Activated naive CD8-positive, alpha-beta T cell treated with anti-CD3 and anti-CD28 coated beads, Interleukin-2, amount 10 ng/mL, durations not matched to agents 7 days and 5 days (primary cell): Measurements from ENCODE around the gene C5AR2. TPM values are rescaled to one million over a fixed set of nuclear protein-coding genes. Genes with fewer than 3 reads are reported as not detected.
"Not testable (repeated sequence)": the region's sequence is repeated elsewhere in the genome, so short reads cannot be mapped to it uniquely, and the experiment has no call there.

ENCODE experiments used
- ATAC-seq: fragments of 150-1000 bp; cut with Tn5 transposase; one replicate; pipeline ENCODE4 v1.10.0; 2021; ENCODE audit warnings: low read depth, moderate library complexity
- POLR2A ChIA-PET: fragments of 350-600 bp; sonication (Branson Sonifier 250); formaldehyde crosslinking; loops from one replicate; lab custom pipeline; 2021; ENCODE audit warnings: antibody characterized with exemption; lab: Charles Lee
- DNase-seq: peaks from one replicate; pipeline ENCODE4 v3.0.0; 2021
- H3K27ac Mint-ChIP-seq: one replicate; pipeline ENCODE4 v1.8.0; 2022; ENCODE audit warnings: mild to moderate bottlenecking, mixed read lengths
- H3K27me3 Mint-ChIP-seq: one replicate; pipeline ENCODE4 v1.8.0; 2022; ENCODE audit warnings: mild to moderate bottlenecking, moderate library complexity, mixed read lengths
- H3K36me3 Mint-ChIP-seq: one replicate; pipeline ENCODE4 v1.8.0; 2021; ENCODE audit warnings: mild to moderate bottlenecking, mixed read lengths
- H3K4me1 Mint-ChIP-seq: one replicate; pipeline ENCODE4 v1.8.0; 2021; ENCODE audit warnings: mixed read lengths
- H3K4me3 Mint-ChIP-seq: one replicate; pipeline ENCODE4 v1.8.0; 2022; ENCODE audit warnings: mild to moderate bottlenecking, moderate library complexity, mixed read lengths
- H3K9me3 Mint-ChIP-seq: one replicate; pipeline ENCODE4 v1.8.0; 2021; ENCODE audit warnings: mixed read lengths
- total RNA-seq, 2 experiments: library from RNA; stranded (reverse); gene quantifications; one replicate each; pipeline ENCODE4 v1.2.3, GENCODE V29; 2021

Gene C5AR2
- total RNA-seq, 2 experiments from 2014 or later = 0.72 to 0.85 TPM

DNA sequence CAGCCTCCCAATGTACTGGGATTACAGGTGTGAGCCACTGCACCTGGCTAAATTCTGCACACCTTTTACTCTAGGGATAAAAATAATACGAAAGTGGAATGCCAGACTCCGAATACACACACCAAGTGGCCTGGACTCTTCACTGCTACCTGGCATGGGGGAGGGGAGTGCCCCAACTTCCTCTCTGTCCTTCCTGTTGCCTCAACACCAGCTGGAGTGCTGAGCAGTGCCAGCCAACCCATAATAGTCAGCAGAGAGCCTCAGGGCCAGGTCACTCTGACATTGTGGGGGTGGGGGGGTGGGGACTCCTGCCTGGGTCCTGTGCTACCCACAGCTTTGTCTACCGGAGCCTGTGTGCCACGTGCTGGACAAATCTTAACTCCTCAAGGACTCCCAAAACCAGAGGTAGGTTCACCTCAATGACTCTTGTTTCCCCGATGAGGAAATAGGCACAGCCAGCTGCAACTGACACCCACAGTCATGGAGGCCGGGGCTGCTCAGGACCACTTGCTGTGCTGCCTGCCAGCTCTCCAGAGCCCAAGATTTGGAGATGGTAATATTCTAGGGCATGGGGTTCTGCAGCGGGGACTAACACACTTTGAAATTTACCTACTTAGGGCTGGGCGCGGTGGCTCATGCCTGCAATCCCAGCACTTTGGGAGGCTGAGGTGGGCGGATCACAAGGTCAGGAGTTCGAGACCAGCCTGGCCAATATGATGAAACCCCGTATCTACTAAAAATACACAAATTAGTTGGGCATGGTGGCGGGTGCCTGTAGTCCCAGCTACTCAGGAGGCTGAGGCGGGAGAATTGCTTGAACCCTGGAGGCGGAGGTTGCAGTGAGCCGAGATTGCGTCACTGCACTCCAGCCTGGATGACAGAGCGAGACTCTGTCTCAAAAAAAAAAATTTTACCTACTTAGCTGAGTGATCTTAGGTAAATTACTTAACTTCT is 5.1 kb downstream of the C5AR2 start:
- POLR2A ChIA-PET = interaction anchor here (1.0 kb wide), 1 partner anchor 12 kb away, joined by 3 read pairs; the partner anchor contains the start of gene DHX34

DNA sequence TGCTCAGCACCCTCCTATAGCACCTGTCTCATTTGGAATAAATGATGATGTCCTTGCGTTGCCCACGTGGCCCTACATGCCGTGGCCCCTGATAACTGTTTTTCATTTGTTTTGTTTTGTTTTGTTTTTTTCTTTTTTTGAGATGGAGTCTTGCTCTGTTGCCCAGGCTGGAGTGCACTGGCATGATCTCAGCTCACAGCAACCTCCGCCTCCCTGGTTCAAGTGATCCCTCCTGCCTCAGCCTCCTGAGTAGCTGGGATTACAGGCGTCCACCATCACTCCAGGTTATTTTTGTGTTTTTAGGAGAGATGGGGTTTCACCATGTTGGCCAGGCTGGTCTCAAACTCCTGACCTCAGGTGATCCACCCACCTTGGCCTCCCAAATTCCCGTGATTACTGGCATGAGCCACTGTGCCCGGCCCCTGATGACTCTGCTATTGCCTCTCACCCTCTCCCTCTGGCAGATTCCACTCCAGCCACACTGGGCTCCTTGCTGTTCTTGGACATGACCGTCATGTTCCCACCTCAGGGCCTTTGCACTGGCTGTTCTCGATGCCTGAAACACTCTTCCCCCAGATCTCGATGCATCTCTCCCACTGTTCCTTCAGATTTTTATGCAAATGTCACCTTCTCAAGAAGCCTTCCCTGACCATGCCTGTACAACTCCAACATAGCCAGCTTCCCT is 7.4 kb downstream of the C5AR2 start:
- H3K36me3 Mint-ChIP-seq = no peaks in the 10 kb centered on the region
- no peak overlapping the region for H3K27ac Mint-ChIP-seq
- H3K9me3 Mint-ChIP-seq = no peaks in the 10 kb centered on the region
- DNase-seq (no peak), ATAC-seq (no peak)
- POLR2A ChIA-PET = no interaction called here
- H3K27me3 Mint-ChIP-seq = peaks cover 2% of the 10 kb centered on the region
- H3K4me3 Mint-ChIP-seq = no peak overlapping the region
- H3K4me1 Mint-ChIP-seq = peaks cover 7% of the 10 kb centered on the region

More for the DNA sequence above, 5.1 kb downstream of the C5AR2 start:
- ATAC-seq = peak; percentile 72
- peak overlapping the region; percentile 62 for H3K27ac Mint-ChIP-seq
- H3K27me3 Mint-ChIP-seq, H3K4me1 Mint-ChIP-seq, H3K4me3 Mint-ChIP-seq, H3K36me3 Mint-ChIP-seq, H3K9me3 Mint-ChIP-seq, DNase-seq: not testable (repeated sequence)

DNA sequence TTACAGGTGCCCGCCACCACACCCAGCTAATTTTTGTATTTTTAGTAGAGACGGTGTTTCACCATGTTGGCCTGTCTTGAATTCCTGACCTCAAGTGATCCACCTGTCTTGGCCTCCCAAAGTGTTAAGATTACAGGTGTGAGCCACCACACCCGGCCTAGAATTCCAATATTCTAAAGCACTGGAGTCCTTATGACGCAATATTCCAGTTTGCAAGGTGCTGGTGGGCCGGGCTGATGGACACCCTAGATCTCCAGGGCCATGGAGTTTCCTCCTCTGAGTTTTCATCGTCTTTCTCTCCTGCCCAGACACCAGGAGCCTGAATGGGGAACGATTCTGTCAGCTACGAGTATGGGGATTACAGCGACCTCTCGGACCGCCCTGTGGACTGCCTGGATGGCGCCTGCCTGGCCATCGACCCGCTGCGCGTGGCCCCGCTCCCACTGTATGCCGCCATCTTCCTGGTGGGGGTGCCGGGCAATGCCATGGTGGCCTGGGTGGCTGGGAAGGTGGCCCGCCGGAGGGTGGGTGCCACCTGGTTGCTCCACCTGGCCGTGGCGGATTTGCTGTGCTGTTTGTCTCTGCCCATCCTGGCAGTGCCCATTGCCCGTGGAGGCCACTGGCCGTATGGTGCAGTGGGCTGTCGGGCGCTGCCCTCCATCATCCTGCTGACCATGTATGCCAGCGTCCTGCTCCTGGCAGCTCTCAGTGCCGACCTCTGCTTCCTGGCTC is 8.7 kb downstream of the C5AR2 start:
- DNase-seq (no peak), ATAC-seq (no peak)
- POLR2A ChIA-PET = no interaction called here
- peaks cover 2% of the 10 kb centered on the region for H3K27me3 Mint-ChIP-seq
- no peaks in the 10 kb centered on the region for H3K36me3 Mint-ChIP-seq
- no peak overlapping the region for H3K4me3 Mint-ChIP-seq
- no peaks in the 10 kb centered on the region for H3K9me3 Mint-ChIP-seq
- peaks cover 7% of the 10 kb centered on the region for H3K4me1 Mint-ChIP-seq
- no peak overlapping the region for H3K27ac Mint-ChIP-seq

DNA sequence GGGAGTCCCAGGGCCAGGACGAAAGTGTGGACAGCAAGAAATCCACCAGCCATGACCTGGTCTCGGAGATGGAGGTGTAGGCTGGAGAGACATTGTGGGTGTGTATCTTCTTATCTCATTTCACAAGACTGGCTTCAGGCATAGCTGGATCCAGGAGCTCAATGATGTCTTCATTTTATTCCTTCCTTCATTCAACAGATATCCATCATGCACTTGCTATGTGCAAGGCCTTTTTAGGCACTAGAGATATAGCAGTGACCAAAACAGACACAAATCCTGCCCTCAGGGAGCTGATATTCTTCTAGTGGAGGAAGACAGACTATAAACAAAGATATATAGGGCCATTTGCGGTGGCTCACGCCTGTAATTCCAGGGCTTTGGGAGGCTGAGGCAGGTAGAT is 9.8 kb downstream of the C5AR2 start:
- POLR2A ChIA-PET = no interaction called here
- H3K27me3 Mint-ChIP-seq = peaks cover 6% of the 10 kb centered on the region
- H3K27ac Mint-ChIP-seq = no peak overlapping the region
- no peak overlapping the region for H3K4me3 Mint-ChIP-seq
- no peaks in the 10 kb centered on the region for H3K9me3 Mint-ChIP-seq
- DNase-seq (no peak), ATAC-seq (no peak)
- H3K4me1 Mint-ChIP-seq = peaks cover 2% of the 10 kb centered on the region
- no peaks in the 10 kb centered on the region for H3K36me3 Mint-ChIP-seq

DNA sequence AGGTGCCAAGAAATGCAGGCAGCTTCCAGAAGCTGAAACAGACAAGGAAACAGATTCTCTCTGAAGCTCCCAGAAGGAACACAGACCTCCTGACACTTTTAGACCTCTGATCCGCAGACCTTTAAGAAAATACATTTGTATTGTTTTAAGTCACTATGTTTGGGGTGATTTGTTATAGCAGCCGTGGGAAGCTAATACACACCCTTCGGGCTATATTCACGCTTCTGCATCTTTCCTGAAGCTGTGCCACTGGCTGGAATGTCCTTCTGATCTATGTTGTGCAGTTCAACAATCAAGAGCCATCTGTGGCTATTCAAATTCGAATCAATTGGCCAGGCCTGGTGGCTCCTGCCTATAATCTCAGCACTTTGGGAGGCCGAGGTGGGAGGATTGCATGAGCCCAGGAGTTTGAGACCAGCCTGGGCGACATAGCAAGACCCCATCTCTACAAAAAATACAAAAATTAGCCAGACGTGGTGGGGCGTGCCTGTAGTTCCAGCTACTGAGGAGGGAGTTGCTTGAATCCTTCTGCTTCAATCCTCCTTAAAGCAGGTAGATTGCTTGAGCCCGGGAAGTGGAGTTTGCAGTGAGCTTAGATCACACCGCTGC is 11.3 kb downstream of the C5AR2 start:
- no peak overlapping the region for H3K27ac Mint-ChIP-seq

DNA sequence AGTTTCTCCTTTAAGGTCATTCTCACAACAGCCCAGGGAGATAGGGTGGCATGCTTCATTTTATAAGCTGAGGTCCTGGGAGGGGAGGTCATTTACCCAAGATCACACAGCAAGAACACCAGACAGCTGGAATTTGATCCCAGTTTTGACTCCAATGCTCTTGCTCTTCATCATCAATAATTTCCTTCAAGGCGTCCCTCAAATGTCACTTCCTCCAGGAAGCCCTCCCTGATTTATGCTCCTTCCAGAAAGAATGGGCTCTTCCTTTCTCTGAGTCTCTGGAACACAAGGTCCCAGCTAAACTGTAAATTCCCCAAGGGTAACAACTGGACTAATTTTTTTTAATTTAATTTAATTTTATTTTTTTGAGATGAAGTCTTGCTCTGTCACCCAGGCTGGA is 12.4 kb downstream of the C5AR2 start:
- ATAC-seq (no peak), DNase-seq (no peak)
- peaks cover 6% of the 10 kb centered on the region for H3K27me3 Mint-ChIP-seq
- peaks cover 4% of the 10 kb centered on the region for H3K36me3 Mint-ChIP-seq
- H3K4me3 Mint-ChIP-seq = no peak overlapping the region
- no peak overlapping the region for H3K27ac Mint-ChIP-seq
- peaks cover 6% of the 10 kb centered on the region for H3K4me1 Mint-ChIP-seq
- H3K9me3 Mint-ChIP-seq = no peaks in the 10 kb centered on the region
- POLR2A ChIA-PET = no interaction called here

More for the DNA sequence above, 11.3 kb downstream of the C5AR2 start:
- ATAC-seq (no peak), DNase-seq (no peak)
- H3K4me3 Mint-ChIP-seq = no peak overlapping the region
- H3K4me1 Mint-ChIP-seq = no peaks in the 10 kb centered on the region
- no peaks in the 10 kb centered on the region for H3K36me3 Mint-ChIP-seq
- H3K27me3 Mint-ChIP-seq = peaks cover 6% of the 10 kb centered on the region
- POLR2A ChIA-PET = no interaction called here
- H3K9me3 Mint-ChIP-seq = no peaks in the 10 kb centered on the region

DNA sequence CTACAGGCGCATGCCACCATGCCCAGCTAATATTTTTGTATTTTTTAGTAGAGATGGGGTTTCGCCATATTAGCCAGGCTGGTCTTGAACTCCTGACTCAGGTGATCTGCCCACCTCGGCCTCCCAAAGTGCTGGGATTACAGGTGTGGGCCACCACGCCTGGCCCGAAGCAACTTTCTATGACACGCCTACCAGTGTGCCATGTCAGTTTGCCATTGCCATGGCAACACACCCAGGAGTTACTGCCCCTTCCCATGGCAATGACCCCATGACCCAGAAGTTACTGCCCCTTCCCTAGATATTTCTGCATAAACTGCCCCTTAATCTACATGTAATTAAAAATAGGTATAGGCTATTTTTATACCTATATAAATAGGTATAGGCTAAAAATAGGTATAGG is 14.0 kb downstream of the C5AR2 start:
- H3K27me3 Mint-ChIP-seq, DNase-seq, H3K36me3 Mint-ChIP-seq, ATAC-seq, H3K27ac Mint-ChIP-seq, H3K9me3 Mint-ChIP-seq, POLR2A ChIA-PET, H3K4me3 Mint-ChIP-seq: not testable (repeated sequence)
- H3K4me1 Mint-ChIP-seq = peaks cover 17% of the 10 kb centered on the region

DNA sequence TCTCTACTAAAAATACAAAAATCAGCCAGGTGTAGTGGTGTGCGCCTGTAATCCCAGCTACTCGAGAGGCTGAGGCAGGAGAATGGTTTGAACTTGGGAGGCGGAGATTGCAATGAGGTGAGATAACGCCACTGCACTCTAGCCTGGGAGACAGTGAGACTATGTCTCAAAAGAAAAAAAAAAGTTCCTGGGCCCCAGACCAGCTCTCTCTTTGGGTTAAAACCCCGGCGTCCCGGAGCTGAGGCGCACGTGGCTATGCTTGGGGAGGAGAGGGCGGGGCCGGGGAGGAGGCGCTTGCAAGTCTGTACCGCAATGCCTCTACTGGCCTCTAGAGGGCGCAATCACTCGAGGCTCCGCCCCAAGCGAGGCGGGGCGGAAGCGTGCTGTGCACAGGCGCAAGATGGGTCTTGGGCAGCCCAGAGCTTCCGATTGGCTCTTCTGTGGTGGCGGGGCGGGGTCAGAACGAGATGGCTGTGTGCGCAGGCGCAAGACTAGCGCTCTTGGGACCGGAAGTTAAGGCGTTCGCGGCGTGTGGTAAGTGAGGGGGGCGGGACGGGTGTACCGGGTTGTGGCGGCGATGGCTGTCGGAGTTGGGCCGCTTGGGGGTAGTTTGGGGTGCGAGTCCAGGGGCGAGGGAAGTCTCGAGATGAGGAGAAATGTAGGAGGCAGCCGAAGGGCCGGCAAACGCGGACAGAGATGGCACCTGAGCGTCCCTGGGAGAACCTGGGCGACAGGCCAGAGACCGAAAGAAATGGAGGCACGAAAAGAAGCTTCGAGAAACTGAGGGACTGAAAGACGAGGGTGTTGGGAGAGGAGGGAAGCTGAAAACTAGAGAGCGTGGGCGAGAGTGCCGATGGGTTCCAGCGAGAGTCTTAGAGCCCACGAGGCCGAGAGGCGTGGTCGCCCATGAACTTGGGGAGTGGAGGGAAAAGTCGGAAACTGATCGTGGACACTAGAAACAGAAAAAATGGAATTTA is 17.1 kb downstream of the C5AR2 start, which contains the start of gene DHX34:
DHX34 (plus strand) TSS at position 497 of the 977 bp plus-strand sequence. CDS start 3,716 bp downstream, outside the sequence.
- peak within 1 kb of the TSS; percentile 98 for H3K4me3 Mint-ChIP-seq
- H3K9me3 Mint-ChIP-seq = no peaks in the 10 kb centered on the region
- H3K4me1 Mint-ChIP-seq = peaks cover 21% of the 10 kb centered on the region
- peaks cover 9% of the 10 kb centered on the region for H3K36me3 Mint-ChIP-seq
- DNase-seq (peak; percentile 99), ATAC-seq (peak; percentile 99)
- peaks cover 4% of the 10 kb centered on the region for H3K27me3 Mint-ChIP-seq
- peak within 1 kb of the TSS; percentile 91 for H3K27ac Mint-ChIP-seq
- POLR2A ChIA-PET = interaction anchor here (0.5 to 1.4 kb wide), 9 partner anchors 12 to 1069 kb away, joined by 3 to 7 read pairs (median 3); partner anchors contain the start of genes INAFM1 and KPTN

DNA sequence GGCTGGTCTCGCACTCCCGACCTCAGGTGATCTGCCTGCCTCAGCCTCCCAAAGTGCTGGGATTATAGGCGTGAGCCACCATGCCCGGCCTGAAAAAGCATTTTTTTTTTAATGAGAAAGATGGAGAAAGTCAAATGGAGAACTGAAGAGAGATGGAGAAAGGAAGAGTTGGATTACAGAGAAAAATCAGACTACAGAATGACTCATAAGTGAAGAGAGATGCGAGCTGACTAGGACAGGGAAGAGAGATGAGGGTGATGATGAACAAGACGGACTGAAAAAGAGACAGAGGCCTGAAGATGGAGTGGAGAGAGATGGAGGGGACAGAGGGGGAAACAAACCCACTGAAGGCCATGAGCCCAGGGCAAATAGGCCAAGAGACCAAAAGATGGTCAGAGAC is 18.7 kb downstream of the C5AR2 start:
- Mint-ChIP-seq H3K27me3 (peaks cover 4% of the 10 kb centered on the region), H3K9me3 (no peaks in the 10 kb centered on the region), H3K27ac (peak overlapping the region; percentile 24), H3K4me3 (peak overlapping the region; percentile 25), H3K4me1 (peaks cover 21% of the 10 kb centered on the region), H3K36me3 (peaks cover 17% of the 10 kb centered on the region)
- no peak for ATAC-seq
- POLR2A ChIA-PET = interaction anchor here (1.3 kb wide), 1 partner anchor 133 kb away, joined by 3 read pairs; the partner anchor contains the start of gene KPTN
- DNase-seq = no peak

DNA sequence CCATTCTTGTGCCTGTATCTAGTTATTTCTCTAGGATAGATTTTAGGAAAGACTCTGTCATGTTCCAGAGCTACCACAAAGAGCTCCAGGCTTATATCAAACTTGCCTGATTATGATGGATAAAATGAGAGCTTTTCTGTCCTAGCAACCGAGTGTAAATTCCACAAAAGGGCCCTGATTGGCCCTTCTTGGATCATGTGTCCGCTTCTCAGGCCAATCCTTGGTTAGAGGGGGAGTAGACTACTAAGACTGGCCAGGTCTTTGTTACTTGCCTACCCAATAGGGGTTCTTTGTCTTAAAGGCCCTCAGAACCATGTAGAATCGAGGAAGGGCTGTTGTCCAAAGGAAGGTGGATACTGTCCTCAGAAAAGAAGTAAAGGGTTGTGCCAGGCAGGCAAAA is 19.6 kb downstream of the C5AR2 start:
- Mint-ChIP-seq H3K4me1 (peaks cover 21% of the 10 kb centered on the region), H3K27ac (no peak overlapping the region), H3K9me3 (no peaks in the 10 kb centered on the region), H3K4me3 (no peak overlapping the region), H3K27me3 (no peaks in the 10 kb centered on the region), H3K36me3 (peaks cover 23% of the 10 kb centered on the region)
- DNase-seq (no peak), ATAC-seq (no peak)
- POLR2A ChIA-PET = no interaction called here

DNA sequence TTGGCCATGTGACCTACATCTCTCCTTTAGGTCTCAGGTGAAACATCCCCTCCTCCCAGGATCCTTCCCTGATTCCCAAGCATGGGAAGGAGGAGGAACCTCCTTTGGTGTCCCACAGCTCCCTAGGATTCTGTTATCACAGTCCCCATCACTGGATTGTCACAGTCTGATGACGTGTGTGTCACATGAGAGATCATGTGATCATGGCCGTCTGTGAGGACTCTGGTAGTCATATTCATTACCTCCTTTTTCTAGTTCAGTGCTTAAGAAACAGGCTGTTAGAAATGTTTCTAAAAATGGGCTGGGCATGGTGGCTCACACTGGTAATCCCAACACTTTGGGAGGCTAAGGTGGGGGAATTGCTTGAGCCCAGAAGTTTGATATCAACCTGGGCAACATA is 20.1 kb downstream of the C5AR2 start:
- POLR2A ChIA-PET = no interaction called here
- peaks cover 24% of the 10 kb centered on the region for H3K36me3 Mint-ChIP-seq
- no peak for ATAC-seq
- H3K27me3 Mint-ChIP-seq = no peaks in the 10 kb centered on the region
- DNase-seq = no peak
- H3K4me3 Mint-ChIP-seq = no peak overlapping the region
- H3K9me3 Mint-ChIP-seq = no peaks in the 10 kb centered on the region
- H3K4me1 Mint-ChIP-seq = peaks cover 21% of the 10 kb centered on the region
- H3K27ac Mint-ChIP-seq = no peak overlapping the region

DNA sequence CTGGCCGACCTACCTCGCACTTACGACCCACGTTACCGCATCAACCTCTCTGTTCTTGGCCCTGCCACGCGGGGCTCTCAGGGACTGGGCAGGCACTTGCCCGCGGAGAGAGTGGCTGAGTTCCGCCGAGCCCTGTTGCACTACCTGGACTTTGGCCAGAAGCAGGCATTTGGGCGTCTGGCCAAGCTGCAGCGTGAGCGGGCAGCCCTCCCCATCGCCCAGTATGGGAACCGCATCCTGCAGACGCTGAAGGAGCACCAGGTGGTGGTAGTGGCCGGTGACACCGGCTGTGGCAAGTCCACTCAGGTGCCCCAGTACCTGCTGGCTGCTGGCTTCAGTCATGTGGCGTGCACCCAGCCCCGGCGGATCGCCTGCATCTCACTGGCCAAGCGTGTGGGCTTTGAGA is 21.3 kb downstream of the C5AR2 start:
- DNase-seq (no peak), ATAC-seq (no peak)
- Mint-ChIP-seq H3K4me1 (peaks cover 21% of the 10 kb centered on the region), H3K9me3 (no peaks in the 10 kb centered on the region), H3K4me3 (no peak overlapping the region), H3K27ac (no peak overlapping the region), H3K27me3 (no peaks in the 10 kb centered on the region), H3K36me3 (peaks cover 31% of the 10 kb centered on the region)
- POLR2A ChIA-PET = no interaction called here
